GM18498 (cell line): ENCODE measurements around the gene RNFT1.
"Not testable (repeated sequence)": the region's sequence is repeated elsewhere in the genome, so short reads cannot be mapped to it uniquely, and the experiment has no call there.

Source experiments
- ATAC-seq: cut with Tn5 transposase; IDR thresholded peaks from one replicate; pipeline ENCODE4 v1.9.1; 2021; ENCODE audit warnings: mild to moderate bottlenecking, moderate library complexity; ENCODE audit not compliant: unreplicated experiment

RNFT1 gene

DNA sequence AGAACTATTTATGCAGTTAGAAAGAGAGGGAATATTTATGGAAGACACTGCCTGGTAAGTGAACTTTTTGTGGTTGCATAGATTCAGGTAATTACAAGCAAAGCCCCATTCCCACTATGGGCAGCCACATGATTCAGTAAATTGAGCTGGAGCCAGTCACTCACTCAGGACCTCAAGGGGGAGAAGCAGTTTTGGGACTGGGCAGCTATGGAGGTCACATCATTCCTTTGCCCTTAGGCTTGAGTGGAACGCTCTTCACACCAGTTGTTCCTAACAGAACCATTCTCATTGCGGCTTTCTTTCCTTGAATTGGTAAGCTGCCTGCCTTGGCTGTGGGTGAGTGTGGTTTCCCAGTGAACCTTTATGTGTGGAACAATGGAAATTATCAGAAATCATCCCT is 34.4 kb downstream of the RNFT1 start:
- ATAC-seq: not testable (repeated sequence)

DNA sequence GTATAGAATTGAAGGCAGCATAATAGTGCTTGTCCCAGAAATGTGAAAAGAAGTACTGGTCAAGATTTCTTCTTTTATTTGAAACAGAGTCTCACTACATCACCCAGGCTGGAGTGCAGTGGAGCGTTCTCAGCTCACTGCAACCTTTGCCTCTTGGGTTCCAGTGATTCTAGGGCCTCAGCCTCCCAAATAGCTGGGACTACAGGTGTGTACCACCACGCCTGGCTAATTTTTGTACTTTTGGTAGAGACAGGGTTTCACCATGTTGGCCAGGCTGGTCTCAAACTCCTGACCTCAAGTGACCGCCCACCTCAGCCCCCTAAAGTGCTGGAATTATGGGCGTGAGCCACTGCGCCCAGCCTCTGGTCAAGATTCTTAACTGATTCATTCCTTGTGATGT is 43.9 kb downstream of the RNFT1 start:
- ATAC-seq: not testable (repeated sequence)

DNA sequence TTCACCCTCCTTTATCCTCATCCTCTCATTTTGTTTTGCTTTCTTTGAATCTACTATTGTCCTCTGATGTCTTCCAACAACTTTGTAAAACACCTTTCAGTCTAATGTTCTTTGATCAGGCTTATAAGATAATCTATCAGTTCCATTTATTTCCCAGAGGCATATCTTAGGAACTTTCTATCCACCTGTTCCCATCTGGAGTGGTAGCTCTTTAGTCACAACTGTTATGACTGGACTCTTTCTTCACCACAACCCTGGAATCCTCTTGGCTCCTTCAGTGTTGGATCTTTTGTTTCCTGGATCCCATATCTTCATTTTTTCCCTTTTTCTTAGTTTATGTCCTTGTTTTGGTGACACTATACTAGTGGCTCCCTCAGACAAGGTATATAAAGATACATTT is 48.1 kb downstream of the RNFT1 start:
- ATAC-seq: no peak

DNA sequence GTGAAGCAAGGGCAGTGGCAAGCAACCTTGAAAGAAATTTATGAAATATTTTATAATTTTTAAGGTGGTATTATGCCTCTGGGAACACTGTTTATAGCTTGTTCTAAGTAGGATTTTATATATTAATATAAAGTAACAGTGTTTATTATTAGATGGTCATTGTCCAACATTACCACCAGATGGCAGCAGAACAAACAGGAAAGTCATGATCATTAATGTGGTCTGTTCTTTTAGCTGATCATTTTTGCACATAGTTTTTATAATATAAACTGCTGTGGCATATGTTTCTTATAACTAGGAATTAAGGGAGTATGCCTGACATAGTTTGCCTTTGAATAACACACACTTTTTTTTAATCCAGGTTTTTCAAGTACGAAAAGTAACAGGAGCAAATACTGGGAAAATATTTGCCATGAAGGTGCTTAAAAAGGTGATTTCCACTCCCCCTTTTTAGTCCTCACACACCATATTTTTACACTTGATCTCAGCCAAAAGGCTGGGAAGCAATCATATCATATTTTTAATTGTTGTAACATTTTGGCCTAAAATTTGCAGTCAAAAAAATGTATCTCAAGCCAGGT is 50.2 kb downstream of the RNFT1 start:
- no peak for ATAC-seq

DNA sequence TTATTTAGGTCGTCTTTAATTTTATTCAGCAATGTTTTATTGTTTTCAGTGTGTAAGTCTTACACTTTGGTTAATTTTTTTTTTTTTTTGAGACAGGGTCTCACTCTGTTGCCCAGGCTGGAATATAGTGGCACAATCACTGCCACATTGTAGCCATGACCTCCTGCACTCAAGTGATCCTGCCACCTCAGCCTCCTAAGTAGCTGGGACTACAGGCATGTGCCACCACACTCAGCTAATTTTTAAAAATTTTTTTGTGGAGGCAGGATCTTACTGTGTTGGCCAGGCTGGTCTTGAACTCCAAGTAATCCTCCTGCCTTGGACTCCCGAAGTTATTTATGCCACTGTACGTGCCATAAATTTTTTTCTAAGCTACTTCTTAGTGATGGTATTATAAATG is 57.1 kb downstream of the RNFT1 start:
- ATAC-seq: no peak

DNA sequence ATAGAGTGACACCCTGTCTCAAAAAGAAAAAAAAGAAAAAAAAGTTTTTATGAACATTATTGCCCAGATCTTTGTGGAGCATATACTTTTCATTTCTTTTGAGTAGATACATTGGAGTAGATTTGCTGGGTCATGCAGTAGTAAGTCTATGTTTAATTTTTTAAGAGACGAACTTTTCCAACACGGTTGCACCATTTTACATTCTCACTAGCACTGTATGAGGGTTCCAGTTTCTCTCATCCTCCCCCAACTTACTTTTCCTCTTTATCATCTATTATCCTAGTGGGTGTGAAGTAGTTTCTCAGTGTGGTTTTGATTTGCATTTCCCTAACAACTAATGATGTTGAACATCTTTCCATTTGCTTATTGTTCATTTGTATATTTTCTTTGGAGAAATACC is 61.1 kb downstream of the RNFT1 start:
- no peak for ATAC-seq
